ENCODE measurements around the gene EIF3K. TPM values are rescaled to one million over a fixed set of nuclear protein-coding genes. Genes with fewer than 3 reads are reported as not detected.

EIF3K gene
- total RNA-seq, 4 donors from 2014 or later, result 314 to 442 (median 369) TPM

GRCh38 chr19:38660724-38661123 lies 41.7 kb downstream of the EIF3K start:
- peak overlapping the region; percentile 61 to 95 (median 78) for H3K27ac ChIP-seq
- TF ChIP-seq POLR2A (IDR thresholded peaks at IDR 0.05) (no peak), CTCF (IDR thresholded peaks at IDR 0.05) (no peak)
- DNase-seq, result no peak
- no peaks in the 10 kb centered on the region for H3K9me3 ChIP-seq
- peaks cover 18 to 99% (median 38%) of the 10 kb centered on the region in 4 donors for H3K4me1 ChIP-seq
- H3K27me3 ChIP-seq, result no peaks in the 10 kb centered on the region
- H3K4me3 ChIP-seq, result no peak overlapping the region
- peaks cover 0 to 11% (median 0%) of the 10 kb centered on the region in 3 donors for H3K36me3 ChIP-seq

- peaks cover 16 to 99% (median 42%) of the 10 kb centered on the region in 4 donors for H3K4me1 ChIP-seq
- no peak for DNase-seq
- H3K4me3 ChIP-seq, result no peak overlapping the region
- TF ChIP-seq POLR2A (IDR thresholded peaks at IDR 0.05) (no peak), CTCF (IDR thresholded peaks at IDR 0.05) (no peak)
- H3K27ac ChIP-seq, result peak overlapping the region; percentile 61 to 95 (median 78)
- no peaks in the 10 kb centered on the region for H3K27me3 ChIP-seq
- H3K36me3 ChIP-seq, result peaks cover 0 to 7% (median 0%) of the 10 kb centered on the region in 3 donors
- H3K9me3 ChIP-seq, result no peaks in the 10 kb centered on the region
Measured at GRCh38 chr19:38661136-38661535, 42.1 kb downstream of the EIF3K start.

GRCh38 chr19:38661996-38662395 lies 43.0 kb downstream of the EIF3K start:
- DNase-seq, result no peak
- Histone ChIP-seq H3K9me3 (no peaks in the 10 kb centered on the region), H3K27ac (peak overlapping the region in 3 of 4 donors; percentile 24 to 95 (median 91)), H3K36me3 (no peaks in the 10 kb centered on the region), H3K27me3 (no peaks in the 10 kb centered on the region), H3K4me1 (peaks cover 14 to 99% (median 46%) of the 10 kb centered on the region in 4 donors), H3K4me3 (no peak overlapping the region)
- TF ChIP-seq CTCF (IDR thresholded peaks at IDR 0.05) (no peak), POLR2A (IDR thresholded peaks at IDR 0.05) (peak in 1 of 2 donors; percentile 11)

- H3K9me3 ChIP-seq, result no peaks in the 10 kb centered on the region
- DNase-seq, result no peak
Measured at GRCh38 chr19:38662537-38663155, 43.7 kb downstream of the EIF3K start.

GRCh38 chr19:38663156-38663651 lies 44.2 kb downstream of the EIF3K start:
- TF ChIP-seq CTCF (IDR thresholded peaks at IDR 0.05) (no peak), POLR2A (IDR thresholded peaks at IDR 0.05) (no peak)
- no peak for DNase-seq
- no peaks in the 10 kb centered on the region for H3K9me3 ChIP-seq
- H3K27me3 ChIP-seq, result no peaks in the 10 kb centered on the region
- H3K27ac ChIP-seq, result peak overlapping the region; percentile 71 to 95 (median 84)
- H3K4me3 ChIP-seq, result no peak overlapping the region
- H3K4me1 ChIP-seq, result peaks cover 14 to 98% (median 43%) of the 10 kb centered on the region in 4 donors
- no peaks in the 10 kb centered on the region for H3K36me3 ChIP-seq

More at GRCh38 chr19:38662537-38663155, 43.7 kb downstream of the EIF3K start:
- no peak for TF ChIP-seq CTCF (IDR thresholded peaks at IDR 0.05)
- TF ChIP-seq POLR2A (IDR thresholded peaks at IDR 0.05), result no peak
- H3K36me3 ChIP-seq, result no peaks in the 10 kb centered on the region
- no peaks in the 10 kb centered on the region for H3K27me3 ChIP-seq
- H3K4me1 ChIP-seq, result peaks cover 14 to 98% (median 43%) of the 10 kb centered on the region in 4 donors
- H3K4me3 ChIP-seq, result no peak overlapping the region
- H3K27ac ChIP-seq, result peak overlapping the region; percentile 71 to 95 (median 84)
